ENCODE measurements around the gene UVRAG.
"Not testable (repeated sequence)": the region's sequence is repeated elsewhere in the genome, so short reads cannot be mapped to it uniquely, and the experiment has no call there.

Gene UVRAG

DNA sequence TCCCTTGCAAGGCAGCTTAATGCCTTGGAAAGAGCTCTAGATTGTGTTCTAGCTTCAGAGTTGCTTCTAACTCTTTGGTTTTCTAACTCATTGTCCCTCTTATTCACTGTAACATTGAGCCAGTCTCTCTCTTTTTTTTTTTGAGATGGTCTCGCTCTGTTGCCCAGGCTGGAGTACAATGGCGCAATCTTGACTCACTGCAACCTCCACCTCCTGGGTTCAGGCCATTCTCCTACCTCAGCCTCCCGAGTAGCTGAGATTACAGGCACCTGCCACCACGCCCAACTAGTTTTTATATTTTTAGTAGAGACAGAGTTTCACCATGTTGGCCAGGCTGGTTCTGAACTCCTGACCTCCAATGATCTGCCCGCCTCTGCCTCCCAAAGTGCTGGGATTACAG, 266.1 kb downstream of the UVRAG start:
- not testable (repeated sequence) for DNase-seq

GRCh38 chr11:76083563-76084451, 268.8 kb downstream of the UVRAG start:
- DNase-seq = no peak

GRCh38 chr11:76085270-76085669, 270.3 kb downstream of the UVRAG start:
- no peak for DNase-seq

DNA sequence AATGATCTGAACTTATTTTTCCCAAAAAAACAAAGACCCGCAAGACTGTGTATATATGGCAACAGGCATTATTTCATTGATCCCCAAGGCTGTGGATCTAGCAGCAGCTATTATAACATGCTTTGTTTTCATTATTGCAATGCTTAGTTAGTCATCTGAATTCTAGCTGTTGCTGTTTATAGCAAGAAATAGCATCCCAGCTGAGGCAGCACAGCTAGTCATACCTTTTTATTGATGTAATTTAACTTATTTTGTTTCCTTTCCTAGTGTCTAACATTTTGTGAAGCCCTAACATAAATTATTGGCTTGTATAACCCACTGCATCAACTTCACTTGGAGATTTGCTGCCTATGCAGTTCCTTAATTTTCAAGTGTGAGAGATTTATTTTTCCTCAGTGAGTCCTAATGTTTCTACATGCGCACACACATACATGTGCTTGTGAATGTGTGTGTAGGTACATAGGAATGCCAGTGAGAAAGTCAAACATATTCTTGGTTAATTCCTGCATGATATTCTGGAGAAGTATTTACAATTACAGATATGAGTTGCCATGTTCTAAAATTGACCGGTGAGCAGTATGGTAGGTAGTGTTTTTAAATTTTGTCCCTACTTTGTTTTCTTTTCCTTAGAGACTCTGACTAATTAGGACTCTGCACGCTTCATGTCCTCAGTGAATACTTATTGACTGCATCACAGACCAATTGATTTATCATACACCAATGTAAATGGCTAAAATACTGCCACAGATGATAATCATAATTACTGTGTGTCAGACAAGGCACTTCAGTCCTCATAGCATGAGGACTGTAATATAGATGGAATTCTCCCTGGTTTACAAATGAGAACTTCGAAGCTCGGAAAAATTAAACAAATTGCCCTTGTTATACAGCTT, 272.0 kb downstream of the UVRAG start:
- DNase-seq = no peak

DNA sequence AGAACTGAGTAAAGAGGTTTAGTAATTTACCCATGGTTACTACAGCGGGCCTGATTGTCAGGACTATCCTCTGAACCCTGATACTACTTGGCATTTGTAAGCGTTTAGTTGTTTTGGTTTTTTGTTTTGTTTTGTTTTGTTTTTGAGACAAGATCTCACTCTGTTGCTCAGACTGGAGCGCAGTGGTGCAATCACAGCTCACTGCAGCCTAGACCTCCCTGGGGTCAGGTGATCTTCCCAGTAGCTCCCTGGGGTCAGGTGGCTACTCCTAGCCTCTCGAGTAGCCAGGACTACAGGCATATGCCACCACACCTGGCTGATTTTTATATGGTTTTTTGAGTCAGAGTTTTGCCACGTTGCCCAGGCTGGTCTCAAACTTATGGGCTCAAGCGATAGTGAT, 272.7 kb downstream of the UVRAG start:
- no peak for DNase-seq

- DNase-seq = no peak
Observed at GRCh38 chr11:76088511-76088910, 273.5 kb downstream of the UVRAG start.

- DNase-seq = no peak
Observed at GRCh38 chr11:76090174-76090573, 275.2 kb downstream of the UVRAG start.

DNA sequence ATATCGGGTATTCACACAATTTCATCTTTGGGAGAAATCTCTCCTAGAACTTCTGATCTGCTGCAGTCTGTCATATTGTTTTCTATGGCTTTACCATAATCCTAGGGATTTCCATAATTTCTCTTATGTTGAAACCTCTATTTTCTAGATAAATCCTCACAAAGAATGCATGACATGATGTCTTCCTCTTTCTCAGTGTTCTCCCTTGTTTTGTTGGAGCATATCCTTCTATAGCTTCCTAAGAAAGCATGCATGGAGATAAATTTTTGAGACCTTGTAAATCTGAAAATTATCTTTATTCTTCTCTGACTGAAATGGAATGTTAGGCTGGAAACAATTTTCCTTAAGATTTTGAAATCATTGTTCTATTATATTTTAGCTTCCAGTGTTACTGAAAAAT, 275.8 kb downstream of the UVRAG start:
- DNase-seq = no peak

- no peak for DNase-seq
Observed at GRCh38 chr11:76094740-76095139, 279.7 kb downstream of the UVRAG start.

DNA sequence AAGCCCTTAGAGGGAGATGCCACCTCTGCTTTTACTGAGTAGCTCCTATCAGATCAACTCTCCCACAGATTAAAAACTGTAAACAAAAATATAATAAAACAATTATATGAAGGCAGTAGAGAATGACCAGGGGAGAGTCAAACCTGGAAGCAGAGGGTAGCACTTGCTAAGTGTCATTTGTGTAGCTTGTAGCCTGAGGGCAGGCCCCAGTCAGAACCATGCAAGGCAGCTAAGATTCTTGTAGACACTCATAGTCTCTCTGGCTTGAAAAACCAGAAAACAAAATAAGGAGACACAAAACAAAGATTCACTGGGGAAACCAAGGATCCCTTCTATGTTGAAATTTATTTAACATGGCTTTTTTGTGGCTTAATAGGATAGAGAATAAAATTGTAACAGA, 280.9 kb downstream of the UVRAG start:
- no peak for DNase-seq

DNA sequence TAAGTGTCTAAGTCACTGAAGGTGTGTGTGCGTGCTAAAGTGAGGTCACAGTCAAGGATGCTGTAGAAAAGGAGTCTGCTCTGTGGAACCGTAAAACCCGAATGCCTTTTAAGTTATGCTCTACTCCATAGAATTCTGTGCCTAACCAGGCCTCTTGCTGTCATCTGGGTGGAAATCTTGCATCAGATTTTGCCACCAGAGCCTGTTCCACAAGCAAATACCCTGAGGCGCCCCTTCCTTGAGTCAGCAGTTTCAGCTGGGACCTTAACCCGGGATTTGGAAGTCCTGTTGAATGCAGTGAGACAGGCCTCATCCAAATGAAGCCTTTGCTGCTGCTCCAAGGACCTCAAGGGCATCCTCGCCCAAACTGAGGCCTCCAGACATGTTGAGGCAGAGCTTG, 281.5 kb downstream of the UVRAG start:
- DNase-seq = no peak

DNA sequence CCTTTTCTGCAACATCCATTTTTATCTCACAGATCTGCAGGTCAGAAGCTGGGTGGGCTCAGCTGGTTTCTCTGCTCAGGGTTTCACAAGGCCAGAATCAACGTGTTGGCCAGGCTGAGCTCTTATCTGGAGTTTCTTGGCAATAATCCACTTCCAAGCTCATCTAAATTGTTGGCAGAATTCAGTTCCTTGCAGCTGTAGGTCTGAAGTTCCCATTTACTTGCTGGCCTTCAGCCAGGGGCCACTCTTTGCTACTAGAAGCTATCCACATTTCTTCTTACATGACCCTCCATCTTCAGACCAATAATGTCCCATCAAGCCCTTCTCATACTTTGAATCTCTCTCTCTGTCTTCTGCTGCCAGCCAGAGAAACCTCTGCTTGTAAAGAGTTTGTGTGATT, 287.8 kb downstream of the UVRAG start:
- DNase-seq = no peak

GRCh38 chr11:76103460-76103859, 288.4 kb downstream of the UVRAG start:
- no peak for DNase-seq

DNA sequence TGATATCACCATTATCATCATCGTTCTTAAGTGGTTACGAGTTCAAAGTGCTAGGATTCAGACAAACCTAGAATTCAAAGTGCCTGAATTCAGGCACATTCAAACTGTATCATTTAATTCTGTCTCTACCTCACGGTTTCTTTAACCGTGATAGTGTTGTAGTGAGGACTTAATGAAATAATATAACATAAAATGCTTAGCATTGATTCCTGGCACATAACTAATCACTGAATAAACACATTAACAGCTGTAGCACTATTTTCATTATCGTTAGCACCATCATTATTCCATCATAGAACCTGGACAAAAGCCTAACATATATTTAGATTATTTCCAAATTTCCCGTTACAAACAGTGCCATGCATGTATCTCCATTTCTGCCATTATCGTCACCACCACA, 289.3 kb downstream of the UVRAG start:
- DNase-seq = no peak

- DNase-seq = no peak
Observed at GRCh38 chr11:76105637-76106036, 290.6 kb downstream of the UVRAG start.

GRCh38 chr11:76107971-76108370, 293.0 kb downstream of the UVRAG start:
- DNase-seq = no peak

- DNase-seq = no peak
Observed at GRCh38 chr11:76114238-76114637, 299.2 kb downstream of the UVRAG start.

DNA sequence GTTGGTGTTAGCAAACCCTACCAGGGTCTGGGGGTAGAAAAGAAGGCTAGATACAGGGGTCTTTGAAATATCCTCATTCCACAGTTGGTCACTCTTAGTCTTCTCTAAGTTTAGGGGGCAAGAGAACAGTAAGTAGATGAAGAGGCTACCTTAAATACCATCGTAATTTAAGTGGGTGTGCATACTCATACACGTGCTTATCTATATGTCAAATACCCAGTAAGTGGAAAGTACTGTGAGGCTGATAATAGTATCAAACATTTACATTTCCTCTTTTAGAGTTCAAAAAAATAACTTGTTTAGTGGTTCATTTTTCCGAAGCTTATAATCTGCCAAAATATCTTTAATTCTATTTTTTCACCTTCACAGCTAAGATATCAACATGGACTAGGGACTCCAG, 300.5 kb downstream of the UVRAG start:
- DNase-seq = no peak

DNA sequence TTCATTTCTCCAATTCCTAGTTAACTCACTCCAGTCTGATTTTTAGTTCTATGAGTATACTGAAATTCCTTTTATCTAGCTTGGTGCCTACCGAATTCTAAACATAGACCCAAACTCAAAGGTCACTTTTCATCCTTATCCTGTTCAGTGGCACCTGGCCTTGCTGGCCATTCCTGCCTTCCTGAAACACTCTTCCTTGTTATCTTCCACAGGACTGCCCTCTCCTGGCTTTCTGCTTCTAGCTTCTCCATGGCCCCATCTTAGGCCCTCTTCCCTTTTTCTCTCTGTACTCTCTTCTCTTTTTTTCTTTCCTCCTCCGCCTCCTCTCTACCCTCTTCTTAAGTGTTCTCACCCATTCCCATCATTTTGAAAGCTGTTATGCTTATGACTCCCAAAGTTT, 304.0 kb downstream of the UVRAG start:
- DNase-seq = no peak

GRCh38 chr11:76119779-76120178, 304.8 kb downstream of the UVRAG start:
- DNase-seq = no peak

GRCh38 chr11:76120513-76121101, 305.6 kb downstream of the UVRAG start:
- no peak for DNase-seq

DNA sequence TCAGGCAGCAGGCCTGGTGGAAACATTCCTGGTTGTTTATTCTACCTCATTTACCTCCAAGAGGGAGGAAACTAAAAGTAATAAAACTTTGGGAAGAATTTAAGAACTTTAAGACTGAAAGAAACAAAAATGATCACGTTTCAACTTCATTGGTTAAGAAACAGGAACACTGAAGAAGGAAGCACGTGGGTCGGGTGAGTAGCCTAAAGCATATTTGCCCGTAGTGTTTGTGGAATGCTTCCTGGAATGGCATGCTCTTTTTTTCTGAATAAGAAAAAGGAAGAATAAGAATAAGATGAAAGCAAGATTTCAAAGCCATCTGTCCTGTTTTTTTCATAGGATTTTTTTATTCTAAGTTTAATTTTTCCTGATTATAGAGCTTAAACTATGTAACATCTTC, 308.2 kb downstream of the UVRAG start:
- no peak for DNase-seq

DNA sequence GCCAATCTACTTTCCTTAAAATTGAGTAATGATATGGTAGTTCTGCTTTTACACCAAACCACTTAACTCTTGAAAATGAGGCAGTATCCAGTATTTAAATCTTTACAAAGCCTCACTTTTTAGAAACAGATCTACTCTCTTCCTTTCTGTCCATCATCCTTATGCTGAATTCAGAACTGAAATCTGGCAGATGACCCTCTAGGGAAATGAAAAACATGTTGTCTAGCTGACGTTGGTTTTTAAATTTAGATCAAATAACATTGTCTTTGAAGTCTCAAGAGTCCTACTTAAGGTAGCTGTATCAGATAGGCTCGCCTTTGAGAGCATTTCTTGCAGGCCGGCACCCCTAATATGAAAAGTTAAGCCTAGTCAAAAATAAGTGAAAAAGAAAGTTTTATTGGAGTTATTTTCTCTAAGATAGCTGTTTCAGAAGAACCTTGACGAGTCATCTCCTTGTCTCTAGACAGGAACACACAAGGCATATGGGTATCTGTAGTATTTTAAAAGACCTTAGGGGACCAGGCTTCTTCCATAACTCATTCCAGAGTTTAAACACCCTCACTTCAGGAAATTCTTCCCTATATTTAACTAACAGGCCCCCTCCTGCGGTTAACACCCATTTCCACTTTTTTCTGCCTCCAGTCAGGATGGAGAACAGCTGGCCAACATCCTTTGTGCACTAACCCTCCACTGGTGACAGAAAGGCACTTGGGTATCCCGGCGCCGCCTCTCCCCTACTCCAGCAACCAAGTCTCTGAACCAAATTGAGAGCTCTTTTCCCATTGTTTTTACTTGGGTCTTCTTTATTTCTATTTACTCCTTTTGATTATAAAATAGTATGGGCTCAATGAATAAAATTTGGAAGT, 310.1 kb downstream of the UVRAG start:
- DNase-seq = no peak

Data from CD4-positive, alpha-beta T cell treated with Interleukin-10 for 1 hour (primary cell).